Stomach (tissue), 19 donors: ENCODE results near the gene KIAA1958. TPM values are rescaled to one million over a fixed set of nuclear protein-coding genes. Genes with fewer than 3 reads are reported as not detected.

Experiments
- DNase-seq, 2 donors: peaks; one replicate each; pipeline versions ENCODE4 v3.0.0 to v3.0.0-alpha.2; 2013 to 2019
- H3K27ac ChIP-seq, 5 donors: fragments of 200-600 bp in 4 of 5; sonication (generic) in 4 of 5; one replicate each; pipeline ENCODE4 v1.5.1; 2013 to 2019; ENCODE audit warnings: mild to moderate bottlenecking in 1 of 5, moderate library complexity in 1 of 5
- H3K27me3 ChIP-seq, 3 donors: fragments of 200-600 bp; sonication (generic); one replicate each; pipeline ENCODE4 v1.5.1; 2017 to 2019; ENCODE audit warnings: mixed run types in 1 of 3
- H3K36me3 ChIP-seq, 4 donors: fragments of 200-600 bp; sonication (generic); 1 replicate in 3 of 4; 2 replicates in 1 of 4; pipeline ENCODE4 v1.5.1; 2016 to 2019
- H3K4me1 ChIP-seq, 4 donors: fragments of 200-600 bp; sonication (generic); one replicate each; pipeline ENCODE4 v1.5.1; 2016 to 2019
- H3K4me3 ChIP-seq, 4 donors: fragments of 200-600 bp; sonication (generic) in 3 of 4; one replicate each; pipeline ENCODE4 v1.5.1; 2016 to 2019; ENCODE audit warnings: mild to moderate bottlenecking in 1 of 4
- H3K9me3 ChIP-seq, 4 donors: fragments of 200-600 bp; sonication (generic); one replicate each; pipeline ENCODE4 v1.5.1; 2016 to 2019
- EP300 ChIP-seq: sonication (generic); formaldehyde crosslinking; IDR thresholded peaks from one replicate; pipeline ENCODE4 v1.6.1; 2017; ENCODE audit warnings: antibody characterized with exemption
- POLR2A ChIP-seq, 4 donors: fragments of 450-650 bp; IDR thresholded peaks; one replicate each; pipeline ENCODE4 v1.6.1; 2016; ENCODE audit warnings: antibody characterized with exemption in 4 of 4, control low read depth in 2 of 4, mild to moderate bottlenecking in 1 of 4, moderate library complexity in 1 of 4
- POLR2AphosphoS5 ChIP-seq, 3 donors: sonication (generic); formaldehyde crosslinking; IDR thresholded peaks; one replicate each; pipeline ENCODE4 v1.6.1; 2016; ENCODE audit warnings: antibody characterized with exemption in 3 of 3
- WGBS, 5 donors: extraction: QIAGEN DNeasy Blood & Tissue Kit in 3 of 5; methylation state at CpG; one replicate each; pipeline versions ENCODE4 v1.1.5 to v1.1.7; 2013 to 2018; 5-methylcytosine and 5-hydroxymethylcytosine counted together
- intact Hi-C: fragments of 100-400 bp; cut with DNase I; formaldehyde crosslinking; loops from one replicate; pipeline ENCODE4 v1.15.1; 2023; ENCODE audit warnings: low total_unique reads
- long read RNA-seq, 10 donors: transcript quantifications; one replicate each; lab custom pipeline, GENCODE V29; 2026
- polyA plus RNA-seq, 3 donors: library from polyadenylated mRNA; stranded (reverse); fragments of 200-250 nt; gene quantifications; one replicate each; pipeline ENCODE4 v1.2.3, GENCODE V29; 2013
- total RNA-seq, 5 donors: library from RNA; depleted of rRNA; stranded (reverse); fragments of >200 nt; gene quantifications; one replicate each; pipeline versions ENCODE4 v1.1.0 to v1.2.3, GENCODE V29; 2014 to 2016
- TF ChIP-seq, protein P1 (sequence below), 7 experiments: fragments of 450-650 bp in 4 of 7; fragments of 200-600 bp in 3 of 7; sonication (generic) in 3 of 7; IDR thresholded peaks; one replicate each; pipeline ENCODE4 v1.5.1; 2016 to 2019; ENCODE audit warnings: antibody characterized with exemption in 7 of 7, control low read depth in 2 of 7, mild to moderate bottlenecking in 1 of 7
- donor health status: healthy with polysubstance abuse.
- donor health status: Bipolar disorder and iron deficiency.
- donor health status: healthy.

The KIAA1958 gene
- total RNA-seq = 10 to 100 TPM; 11.7 to 77.7 (median 19.4) TPM
- 1 to 10 TPM in 2 of 3 donors, under 1 TPM in 1; 0.60 to 2.8 (median 2.4) TPM for polyA plus RNA-seq
- long read RNA-seq, donor 1 = 0 reads
- long read RNA-seq, donor 2, partial matches to known transcripts = 0 of 1 reads
- long read RNA-seq, donor 2, other reads (novel, unspliced or antisense) = 0 of 1 reads
- long read RNA-seq, donor 3, full-length matches to known transcripts = 2 of 2 reads
- long read RNA-seq, donor 3, partial matches to known transcripts = 0 of 2 reads
- long read RNA-seq, donor 3, other reads (novel, unspliced or antisense) = 0 of 2 reads
- long read RNA-seq, donor 4 = 0 reads
- long read RNA-seq, donor 5, partial matches to known transcripts = 0 of 2 reads
- long read RNA-seq, donor 5, other reads (novel, unspliced or antisense) = 0 of 2 reads
- long read RNA-seq, donor 6, full-length matches to known transcripts = 4 of 4 reads
- long read RNA-seq, donor 6, partial matches to known transcripts = 0 of 4 reads
- long read RNA-seq, donor 6, other reads (novel, unspliced or antisense) = 0 of 4 reads
- long read RNA-seq, donor 7 = 0 reads
- long read RNA-seq, donor 8, full-length matches to known transcripts = 3 of 3 reads
- long read RNA-seq, donor 8, partial matches to known transcripts = 0 of 3 reads
- long read RNA-seq, donor 8, other reads (novel, unspliced or antisense) = 0 of 3 reads
- long read RNA-seq, donor 9 = 0 reads
- long read RNA-seq, donor 10 = 0 reads

DNA sequence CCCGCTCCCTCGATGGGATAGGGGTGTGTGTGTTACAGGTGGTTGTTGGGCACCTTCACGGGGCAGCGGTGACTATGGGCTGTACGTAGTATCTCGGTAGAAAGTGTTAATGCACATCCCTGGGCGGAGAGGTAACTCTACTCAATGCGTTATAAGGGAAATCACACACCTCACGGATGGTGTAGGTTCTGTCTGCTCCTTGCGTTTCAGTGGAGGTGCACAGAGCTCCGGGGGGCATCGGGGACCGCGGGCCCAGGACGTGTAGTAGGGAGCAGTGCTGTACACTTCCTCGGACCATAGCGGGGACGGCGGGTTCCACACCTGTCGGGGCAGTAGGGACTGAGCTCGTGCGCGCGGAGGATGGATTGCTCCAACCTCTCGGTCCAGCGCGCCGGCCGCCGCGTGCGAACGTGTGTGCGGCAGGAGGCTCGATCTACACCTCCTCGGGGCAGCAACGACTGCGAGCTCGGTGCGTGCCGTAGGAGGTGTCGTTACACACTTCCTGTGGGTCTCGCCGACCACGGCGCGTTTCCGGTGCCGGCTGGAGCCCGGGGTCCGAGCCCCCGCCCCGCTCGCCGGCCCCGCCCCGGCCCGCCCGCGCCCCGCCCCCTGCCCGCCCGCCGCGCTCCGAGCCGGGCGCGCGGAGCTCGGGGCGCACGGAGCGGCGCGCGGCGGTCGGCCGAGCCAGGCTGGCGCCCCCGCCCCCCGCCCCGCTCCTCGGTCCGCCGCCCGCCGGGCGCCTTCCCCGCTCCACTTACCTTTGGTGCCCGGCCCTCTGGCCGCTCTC, at the start of gene KIAA1958:
TSS of gene KIAA1958 (plus strand) at position 607 of the 787 bp plus-strand sequence. CDS start 87,254 bp downstream, outside the sequence.
- peak within 1 kb of the TSS; percentile 90 to 99 (median 95) for H3K4me3 ChIP-seq
- TF ChIP-seq, protein P1, sequence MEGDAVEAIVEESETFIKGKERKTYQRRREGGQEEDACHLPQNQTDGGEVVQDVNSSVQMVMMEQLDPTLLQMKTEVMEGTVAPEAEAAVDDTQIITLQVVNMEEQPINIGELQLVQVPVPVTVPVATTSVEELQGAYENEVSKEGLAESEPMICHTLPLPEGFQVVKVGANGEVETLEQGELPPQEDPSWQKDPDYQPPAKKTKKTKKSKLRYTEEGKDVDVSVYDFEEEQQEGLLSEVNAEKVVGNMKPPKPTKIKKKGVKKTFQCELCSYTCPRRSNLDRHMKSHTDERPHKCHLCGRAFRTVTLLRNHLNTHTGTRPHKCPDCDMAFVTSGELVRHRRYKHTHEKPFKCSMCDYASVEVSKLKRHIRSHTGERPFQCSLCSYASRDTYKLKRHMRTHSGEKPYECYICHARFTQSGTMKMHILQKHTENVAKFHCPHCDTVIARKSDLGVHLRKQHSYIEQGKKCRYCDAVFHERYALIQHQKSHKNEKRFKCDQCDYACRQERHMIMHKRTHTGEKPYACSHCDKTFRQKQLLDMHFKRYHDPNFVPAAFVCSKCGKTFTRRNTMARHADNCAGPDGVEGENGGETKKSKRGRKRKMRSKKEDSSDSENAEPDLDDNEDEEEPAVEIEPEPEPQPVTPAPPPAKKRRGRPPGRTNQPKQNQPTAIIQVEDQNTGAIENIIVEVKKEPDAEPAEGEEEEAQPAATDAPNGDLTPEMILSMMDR (IDR thresholded peaks at IDR 0.05) = no peak
- TF ChIP-seq POLR2AphosphoS5 (IDR thresholded peaks at IDR 0.05) (peak; percentile 65 to 90 (median 88)), EP300 (no peak), POLR2A (IDR thresholded peaks at IDR 0.05) (peak in 1 of 4 donors; percentile 20)
- 1 to 5% (median 2%) methylated on average over 17 to 91 of the region's 93 CpGs for WGBS, 5 donors
- H3K4me1 ChIP-seq = peaks cover 9 to 36% (median 29%) of the 10 kb centered on the region in 4 donors
- no peaks in the 10 kb centered on the region for H3K9me3 ChIP-seq
- no peaks in the 10 kb centered on the region for H3K27me3 ChIP-seq
- H3K36me3 ChIP-seq = no peaks in the 10 kb centered on the region
- intact Hi-C loops = no loop called here
- peak within 1 kb of the TSS; percentile 81 to 97 (median 89) for H3K27ac ChIP-seq
- peak; percentile 91 to 95 for DNase-seq

GRCh38 chr9:112437406-112437805, 49.2 kb upstream of the KIAA1958 start:
- no peak for DNase-seq
- WGBS, 5 donors = 81 to 98% (median 98%) methylated on average over 2 of the region's 2 CpGs
- Histone ChIP-seq H3K27ac (no peak overlapping the region), H3K27me3 (no peaks in the 10 kb centered on the region), H3K4me3 (no peak overlapping the region), H3K36me3 (peaks cover 0 to 36% (median 29%) of the 10 kb centered on the region in 4 donors), H3K4me1 (peaks cover 0 to 9% (median 0%) of the 10 kb centered on the region in 4 donors), H3K9me3 (no peaks in the 10 kb centered on the region)
- TF ChIP-seq EP300 = no peak
- intact Hi-C loops = no loop called here

DNA sequence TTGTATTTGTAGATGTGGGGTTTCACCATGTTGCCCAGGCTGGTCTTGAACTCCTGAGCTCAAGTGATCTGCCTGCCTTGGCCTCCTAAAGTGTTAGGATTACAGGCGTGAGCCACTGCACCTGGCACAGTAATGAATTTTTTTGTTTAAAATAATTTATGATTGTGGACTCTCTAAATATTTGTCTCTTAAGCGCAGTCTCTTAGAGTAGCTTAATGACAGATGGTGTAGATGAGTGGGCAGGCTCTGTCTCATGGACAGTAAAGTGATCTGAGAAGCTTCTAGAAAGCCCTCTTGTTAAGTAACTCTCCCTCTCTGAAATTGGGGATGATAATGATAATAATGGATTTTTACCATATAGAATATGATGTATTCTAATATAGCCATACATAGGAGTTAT, 47.5 kb upstream of the KIAA1958 start:
- H3K4me1 ChIP-seq = peaks cover 0 to 9% (median 0%) of the 10 kb centered on the region in 4 donors
- H3K27me3 ChIP-seq = no peaks in the 10 kb centered on the region
- H3K4me3 ChIP-seq = no peak overlapping the region
- DNase-seq = peak in 1 of 2 donors; percentile 15
- H3K36me3 ChIP-seq = peaks cover 0 to 32% (median 22%) of the 10 kb centered on the region in 4 donors
- intact Hi-C loops = no loop called here
- no peak overlapping the region for H3K27ac ChIP-seq
- WGBS, 5 donors = 42 to 80% (median 60%) methylated on average over 2 of the region's 2 CpGs
- H3K9me3 ChIP-seq = no peaks in the 10 kb centered on the region
- TF ChIP-seq POLR2AphosphoS5 (IDR thresholded peaks at IDR 0.05) (no peak), EP300 (no peak), POLR2A (IDR thresholded peaks at IDR 0.05) (no peak)
- TF ChIP-seq, protein P1 (IDR thresholded peaks at IDR 0.05) = no peak

- no peaks in the 10 kb centered on the region for H3K9me3 ChIP-seq
- no peak for TF ChIP-seq POLR2A (IDR thresholded peaks at IDR 0.05)
- TF ChIP-seq, protein P1 (IDR thresholded peaks at IDR 0.05) = no peak
- TF ChIP-seq POLR2AphosphoS5 (IDR thresholded peaks at IDR 0.05) = no peak
- no peak for TF ChIP-seq EP300
- H3K36me3 ChIP-seq = peaks cover 0 to 32% (median 24%) of the 10 kb centered on the region in 4 donors
- intact Hi-C loops = no loop called here
- peak in 1 of 2 donors; percentile 72 for DNase-seq
- WGBS, 5 donors = 37 to 77% (median 53%) methylated on average over 2 of the region's 2 CpGs
- no peak overlapping the region for H3K4me3 ChIP-seq
- H3K4me1 ChIP-seq = peaks cover 0 to 9% (median 0%) of the 10 kb centered on the region in 4 donors
- no peak overlapping the region for H3K27ac ChIP-seq
- H3K27me3 ChIP-seq = no peaks in the 10 kb centered on the region
Measured at GRCh38 chr9:112439825-112440224, 46.8 kb upstream of the KIAA1958 start.
